ENCODE data around the gene CALHM6. TPM values are rescaled to one million over a fixed set of nuclear protein-coding genes. Genes with fewer than 3 reads are reported as not detected.

The CALHM6 gene
- total and polyA plus RNA-seq, 9 of the 15 experiments (the other 6 are each of a cell fraction or from before 2014, with no cell fraction given) = 0.24 TPM; not detected in 8

DNA sequence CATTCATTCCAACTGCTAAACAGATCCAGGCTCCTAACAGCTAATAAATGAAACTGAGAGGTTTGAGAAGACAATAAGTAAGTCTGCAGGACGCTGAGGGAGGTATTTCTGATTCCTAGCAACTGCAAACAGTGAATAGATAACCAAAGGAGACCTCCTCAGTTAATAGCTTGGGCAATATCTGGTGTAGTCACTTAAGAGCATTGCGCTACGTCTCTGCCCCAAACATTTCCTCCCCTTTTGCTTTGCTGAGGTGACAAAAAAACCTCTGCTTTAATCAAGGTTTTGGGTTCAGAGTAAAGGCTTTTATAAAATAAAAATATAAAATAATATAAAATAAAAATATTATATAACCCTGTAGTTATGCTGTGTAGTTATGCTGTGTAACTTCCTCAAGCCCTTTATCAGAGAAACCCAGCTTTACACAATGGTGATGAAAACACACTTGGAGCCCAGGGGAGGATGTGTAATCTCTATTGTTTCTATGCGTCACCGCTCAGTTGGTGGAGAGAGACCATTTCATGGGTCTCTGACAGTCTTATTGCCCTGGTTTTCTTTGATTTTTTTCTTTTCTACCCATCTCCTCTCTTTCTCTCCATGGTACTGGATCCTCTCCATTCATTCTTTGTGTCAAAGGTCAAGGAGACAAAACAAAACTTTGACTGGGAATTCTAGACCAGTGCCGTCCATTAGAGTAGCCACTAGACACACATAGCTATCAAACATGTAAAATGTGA lies 31.3 kb downstream of the CALHM6 start (continued):
- TF ChIP-seq, protein P1, sequence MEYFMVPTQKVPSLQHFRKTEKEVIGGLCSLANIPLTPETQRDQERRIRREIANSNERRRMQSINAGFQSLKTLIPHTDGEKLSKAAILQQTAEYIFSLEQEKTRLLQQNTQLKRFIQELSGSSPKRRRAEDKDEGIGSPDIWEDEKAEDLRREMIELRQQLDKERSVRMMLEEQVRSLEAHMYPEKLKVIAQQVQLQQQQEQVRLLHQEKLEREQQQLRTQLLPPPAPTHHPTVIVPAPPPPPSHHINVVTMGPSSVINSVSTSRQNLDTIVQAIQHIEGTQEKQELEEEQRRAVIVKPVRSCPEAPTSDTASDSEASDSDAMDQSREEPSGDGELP (CRISPR knock-in tag; IDR thresholded peaks at IDR 0.05; ENCODE audit: borderline replicate concordance) = no peak
- TF ChIP-seq SUPT5H (IDR thresholded peaks at IDR 0.05) (no peak), PHF21A (IDR thresholded peaks at IDR 0.05; ENCODE audit: borderline replicate concordance, low read depth) (peak; percentile 52; the same call in 1 of the 2 replicates), ATF7 (IDR thresholded peaks at IDR 0.05) (peak; percentile 46; the same call in 1 of the 2 replicates), NFE2L1 (tag; IDR thresholded peaks at IDR 0.05; ENCODE audit: borderline replicate concordance, low read depth) (no peak), ZNF143 (CRISPR knock-in tag; IDR thresholded peaks at IDR 0.05) (no peak), GABPB1 (CRISPR knock-in tag; IDR thresholded peaks at IDR 0.05) (no peak), ASH1L (IDR thresholded peaks at IDR 0.05; ENCODE audit: borderline replicate concordance, low read depth, partially characterized antibody) (no peak), KLF13 (tag; IDR thresholded peaks at IDR 0.05; ENCODE audit: borderline replicate concordance, low read depth) (no peak), RFX7 (CRISPR knock-in tag; IDR thresholded peaks at IDR 0.05) (no peak), CC2D1A (IDR thresholded peaks at IDR 0.05) (no peak), FIP1L1 (IDR thresholded peaks at IDR 0.05; ENCODE audit: low read depth, low read length, poor library complexity, severe bottlenecking) (no peak)
- TF ChIP-seq, protein P2, sequence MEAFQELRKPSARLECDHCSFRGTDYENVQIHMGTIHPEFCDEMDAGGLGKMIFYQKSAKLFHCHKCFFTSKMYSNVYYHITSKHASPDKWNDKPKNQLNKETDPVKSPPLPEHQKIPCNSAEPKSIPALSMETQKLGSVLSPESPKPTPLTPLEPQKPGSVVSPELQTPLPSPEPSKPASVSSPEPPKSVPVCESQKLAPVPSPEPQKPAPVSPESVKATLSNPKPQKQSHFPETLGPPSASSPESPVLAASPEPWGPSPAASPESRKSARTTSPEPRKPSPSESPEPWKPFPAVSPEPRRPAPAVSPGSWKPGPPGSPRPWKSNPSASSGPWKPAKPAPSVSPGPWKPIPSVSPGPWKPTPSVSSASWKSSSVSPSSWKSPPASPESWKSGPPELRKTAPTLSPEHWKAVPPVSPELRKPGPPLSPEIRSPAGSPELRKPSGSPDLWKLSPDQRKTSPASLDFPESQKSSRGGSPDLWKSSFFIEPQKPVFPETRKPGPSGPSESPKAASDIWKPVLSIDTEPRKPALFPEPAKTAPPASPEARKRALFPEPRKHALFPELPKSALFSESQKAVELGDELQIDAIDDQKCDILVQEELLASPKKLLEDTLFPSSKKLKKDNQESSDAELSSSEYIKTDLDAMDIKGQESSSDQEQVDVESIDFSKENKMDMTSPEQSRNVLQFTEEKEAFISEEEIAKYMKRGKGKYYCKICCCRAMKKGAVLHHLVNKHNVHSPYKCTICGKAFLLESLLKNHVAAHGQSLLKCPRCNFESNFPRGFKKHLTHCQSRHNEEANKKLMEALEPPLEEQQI (IDR thresholded peaks at IDR 0.05) = peak; percentile 65; the same call in 1 of the 2 replicates
- TF ChIP-seq, protein P3, sequence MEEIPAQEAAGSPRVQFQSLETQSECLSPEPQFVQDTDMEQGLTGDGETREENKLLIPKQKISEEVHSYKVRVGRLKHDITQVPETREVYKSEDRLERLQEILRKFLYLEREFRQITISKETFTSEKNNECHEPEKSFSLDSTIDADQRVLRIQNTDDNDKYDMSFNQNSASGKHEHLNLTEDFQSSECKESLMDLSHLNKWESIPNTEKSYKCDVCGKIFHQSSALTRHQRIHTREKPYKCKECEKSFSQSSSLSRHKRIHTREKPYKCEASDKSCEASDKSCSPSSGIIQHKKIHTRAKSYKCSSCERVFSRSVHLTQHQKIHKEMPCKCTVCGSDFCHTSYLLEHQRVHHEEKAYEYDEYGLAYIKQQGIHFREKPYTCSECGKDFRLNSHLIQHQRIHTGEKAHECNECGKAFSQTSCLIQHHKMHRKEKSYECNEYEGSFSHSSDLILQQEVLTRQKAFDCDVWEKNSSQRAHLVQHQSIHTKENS (CRISPR knock-in tag; IDR thresholded peaks at IDR 0.05) = no peak
- TF ChIP-seq, protein P4, sequence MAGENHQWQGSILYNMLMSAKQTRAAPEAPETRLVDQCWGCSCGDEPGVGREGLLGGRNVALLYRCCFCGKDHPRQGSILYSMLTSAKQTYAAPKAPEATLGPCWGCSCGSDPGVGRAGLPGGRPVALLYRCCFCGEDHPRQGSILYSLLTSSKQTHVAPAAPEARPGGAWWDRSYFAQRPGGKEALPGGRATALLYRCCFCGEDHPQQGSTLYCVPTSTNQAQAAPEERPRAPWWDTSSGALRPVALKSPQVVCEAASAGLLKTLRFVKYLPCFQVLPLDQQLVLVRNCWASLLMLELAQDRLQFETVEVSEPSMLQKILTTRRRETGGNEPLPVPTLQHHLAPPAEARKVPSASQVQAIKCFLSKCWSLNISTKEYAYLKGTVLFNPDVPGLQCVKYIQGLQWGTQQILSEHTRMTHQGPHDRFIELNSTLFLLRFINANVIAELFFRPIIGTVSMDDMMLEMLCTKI (IDR thresholded peaks at IDR 0.05; ENCODE audit: partially characterized antibody) = no peak
- TF ChIP-seq, protein P5, sequence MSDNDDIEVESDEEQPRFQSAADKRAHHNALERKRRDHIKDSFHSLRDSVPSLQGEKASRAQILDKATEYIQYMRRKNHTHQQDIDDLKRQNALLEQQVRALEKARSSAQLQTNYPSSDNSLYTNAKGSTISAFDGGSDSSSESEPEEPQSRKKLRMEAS (CRISPR knock-in tag; IDR thresholded peaks at IDR 0.05) = no peak
- TF ChIP-seq, protein P6, sequence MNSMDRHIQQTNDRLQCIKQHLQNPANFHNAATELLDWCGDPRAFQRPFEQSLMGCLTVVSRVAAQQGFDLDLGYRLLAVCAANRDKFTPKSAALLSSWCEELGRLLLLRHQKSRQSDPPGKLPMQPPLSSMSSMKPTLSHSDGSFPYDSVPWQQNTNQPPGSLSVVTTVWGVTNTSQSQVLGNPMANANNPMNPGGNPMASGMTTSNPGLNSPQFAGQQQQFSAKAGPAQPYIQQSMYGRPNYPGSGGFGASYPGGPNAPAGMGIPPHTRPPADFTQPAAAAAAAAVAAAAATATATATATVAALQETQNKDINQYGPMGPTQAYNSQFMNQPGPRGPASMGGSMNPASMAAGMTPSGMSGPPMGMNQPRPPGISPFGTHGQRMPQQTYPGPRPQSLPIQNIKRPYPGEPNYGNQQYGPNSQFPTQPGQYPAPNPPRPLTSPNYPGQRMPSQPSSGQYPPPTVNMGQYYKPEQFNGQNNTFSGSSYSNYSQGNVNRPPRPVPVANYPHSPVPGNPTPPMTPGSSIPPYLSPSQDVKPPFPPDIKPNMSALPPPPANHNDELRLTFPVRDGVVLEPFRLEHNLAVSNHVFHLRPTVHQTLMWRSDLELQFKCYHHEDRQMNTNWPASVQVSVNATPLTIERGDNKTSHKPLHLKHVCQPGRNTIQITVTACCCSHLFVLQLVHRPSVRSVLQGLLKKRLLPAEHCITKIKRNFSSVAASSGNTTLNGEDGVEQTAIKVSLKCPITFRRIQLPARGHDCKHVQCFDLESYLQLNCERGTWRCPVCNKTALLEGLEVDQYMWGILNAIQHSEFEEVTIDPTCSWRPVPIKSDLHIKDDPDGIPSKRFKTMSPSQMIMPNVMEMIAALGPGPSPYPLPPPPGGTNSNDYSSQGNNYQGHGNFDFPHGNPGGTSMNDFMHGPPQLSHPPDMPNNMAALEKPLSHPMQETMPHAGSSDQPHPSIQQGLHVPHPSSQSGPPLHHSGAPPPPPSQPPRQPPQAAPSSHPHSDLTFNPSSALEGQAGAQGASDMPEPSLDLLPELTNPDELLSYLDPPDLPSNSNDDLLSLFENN (IDR thresholded peaks at IDR 0.05; ENCODE audit: low read depth in 2 of 2, low read length in 2 of 2) = 0 out of 4 replicates have a peak, but pooled peaks of 1 of the 2 experiments have one; percentile 70
